ENCODE data around the gene CFAP53. TPM values are rescaled to one million over a fixed set of nuclear protein-coding genes. Genes with fewer than 3 reads are reported as not detected.

CFAP53 gene
- total and polyA plus RNA-seq, 2 donors from 2014 or later = 1.3 to 3.9 TPM

DNA sequence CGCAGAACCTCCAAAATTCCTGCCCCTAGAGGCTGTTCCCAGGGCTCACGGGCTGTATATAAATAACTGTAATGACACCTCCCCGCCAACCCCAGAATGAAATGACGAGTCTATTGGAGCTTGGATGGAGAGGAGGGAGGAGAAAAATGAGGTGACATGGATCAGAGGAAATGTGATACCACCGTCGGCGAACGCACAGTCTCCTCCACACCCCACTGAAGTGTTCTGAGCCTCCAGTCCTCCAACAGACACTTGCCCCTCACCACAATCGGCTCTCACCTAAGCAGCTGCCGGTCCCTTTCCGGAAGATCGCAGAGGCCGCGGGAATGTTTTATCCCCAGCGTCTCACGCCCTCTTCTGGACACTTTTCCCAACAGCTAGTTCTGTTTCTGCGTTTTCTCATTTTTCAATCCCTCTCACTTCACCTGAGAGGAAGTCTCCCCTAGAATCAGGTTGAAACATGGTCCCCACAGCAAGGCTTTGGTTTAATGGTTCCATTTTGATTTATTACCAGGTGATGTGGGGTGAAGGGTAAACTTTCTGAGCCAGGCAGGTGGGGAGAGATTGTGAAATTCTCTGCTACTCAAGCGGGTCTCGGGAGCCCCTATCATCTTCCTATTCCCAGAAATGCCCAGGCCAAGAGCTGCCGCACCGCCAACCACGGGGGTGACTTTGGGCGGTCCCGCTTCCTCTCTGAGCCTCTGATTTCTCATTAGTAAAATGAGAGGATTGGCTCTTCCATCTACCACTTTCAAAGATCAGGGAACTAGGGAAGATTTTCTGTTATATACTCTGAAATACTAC lies 62.3 kb downstream of the CFAP53 start:
- peak overlapping the region in 2 of 3 donors; percentile 43 to 50 for H3K4me3 ChIP-seq (ENCODE audit: low read length in 3 of 3)
- DNase-seq = peak in 4 of 5 donors; percentile 72 to 85 (median 82)
- H3K36me3 ChIP-seq (ENCODE audit: control insufficient read depth in 2 of 3, insufficient read depth in 3 of 3, low read length in 3 of 3) = no peaks in the 10 kb centered on the region
- no peaks in the 10 kb centered on the region for H3K27me3 ChIP-seq (ENCODE audit: control insufficient read depth, insufficient read depth, low read length)
- H3K9ac ChIP-seq (ENCODE audit: low read length in 3 of 3) = no peak overlapping the region
- H3K9me3 ChIP-seq (ENCODE audit: control insufficient read depth in 2 of 3, insufficient read depth in 1 of 3, low read length in 3 of 3) = no peaks in the 10 kb centered on the region
- H3K27ac ChIP-seq (ENCODE audit: low read depth in 2 of 2, low read length in 2 of 2) = no peak overlapping the region
- intact Hi-C loops (cut with DNase I) = no loop called here
- peaks cover 0 to 7% (median 5%) of the 10 kb centered on the region in 3 donors for H3K4me1 ChIP-seq (ENCODE audit: control insufficient read depth in 2 of 3, insufficient read depth in 2 of 3, low read depth in 1 of 3, low read length in 3 of 3)
- peak; percentile 64 for TF ChIP-seq CTCF (IDR thresholded peaks at IDR 0.05; ENCODE audit: borderline replicate concordance, extremely low read depth, insufficient read depth)
- no peak for FAIRE-seq

GRCh38 chr18:50201476-50202018 lies 64.7 kb downstream of the CFAP53 start:
- no peaks in the 10 kb centered on the region for H3K9me3 ChIP-seq (ENCODE audit: control insufficient read depth in 2 of 3, insufficient read depth in 1 of 3, low read length in 3 of 3)
- no peak for TF ChIP-seq CTCF (IDR thresholded peaks at IDR 0.05; ENCODE audit: borderline replicate concordance, extremely low read depth, insufficient read depth)
- no peak overlapping the region for H3K27ac ChIP-seq (ENCODE audit: low read depth in 2 of 2, low read length in 2 of 2)
- peaks cover 0 to 7% (median 5%) of the 10 kb centered on the region in 3 donors for H3K4me1 ChIP-seq (ENCODE audit: control insufficient read depth in 2 of 3, insufficient read depth in 2 of 3, low read depth in 1 of 3, low read length in 3 of 3)
- H3K9ac ChIP-seq (ENCODE audit: low read length in 3 of 3) = no peak overlapping the region
- DNase-seq (no peak), FAIRE-seq (peak; percentile 30)
- intact Hi-C loops (cut with DNase I) = no loop called here
- no peak overlapping the region for H3K4me3 ChIP-seq (ENCODE audit: low read length in 3 of 3)
- H3K36me3 ChIP-seq (ENCODE audit: control insufficient read depth in 2 of 3, insufficient read depth in 3 of 3, low read length in 3 of 3) = no peaks in the 10 kb centered on the region
- H3K27me3 ChIP-seq (ENCODE audit: control insufficient read depth, insufficient read depth, low read length) = no peaks in the 10 kb centered on the region

GRCh38 chr18:50199921-50200320 lies 66.4 kb downstream of the CFAP53 start:
- intact Hi-C loops (cut with DNase I) = no loop called here
- Histone ChIP-seq H3K36me3 (ENCODE audit: control insufficient read depth in 2 of 3, insufficient read depth in 3 of 3, low read length in 3 of 3) (no peaks in the 10 kb centered on the region), H3K4me1 (ENCODE audit: control insufficient read depth in 2 of 3, insufficient read depth in 2 of 3, low read depth in 1 of 3, low read length in 3 of 3) (peaks cover 0 to 7% (median 5%) of the 10 kb centered on the region in 3 donors), H3K27ac (ENCODE audit: low read depth in 2 of 2, low read length in 2 of 2) (no peak overlapping the region), H3K9me3 (ENCODE audit: control insufficient read depth in 2 of 3, insufficient read depth in 1 of 3, low read length in 3 of 3) (no peaks in the 10 kb centered on the region), H3K9ac (ENCODE audit: low read length in 3 of 3) (no peak overlapping the region), H3K27me3 (ENCODE audit: control insufficient read depth, insufficient read depth, low read length) (peaks cover 2% of the 10 kb centered on the region), H3K4me3 (ENCODE audit: low read length in 3 of 3) (no peak overlapping the region)
- DNase-seq (no peak), FAIRE-seq (no peak)
- no peak for TF ChIP-seq CTCF (IDR thresholded peaks at IDR 0.05; ENCODE audit: borderline replicate concordance, extremely low read depth, insufficient read depth)

Data from kidney (tissue), 14 donors.